HepG2 (cell line): ENCODE data around the gene FKBP1A. TPM values are rescaled to one million over a fixed set of nuclear protein-coding genes. Genes with fewer than 3 reads are reported as not detected.

ENCODE experiments used
- ATAC-seq: fragments of 200-7000 bp; cut with Tn5 transposase; 3 replicates; pipeline ENCODE4 v1.9.1; 2020; ENCODE audit warnings: mild to moderate bottlenecking, moderate library complexity
- BruUV-seq: library from RNA; stranded (reverse); fragments of 400-500 nt; replicated peaks from 2 replicates; lab custom pipeline; 2021; lab: Mats Ljungman, UMichigan
- CTCF ChIA-PET: fragments of 300-600 bp; formaldehyde crosslinking; extraction: SDS; loops from one replicate; lab custom pipeline; 2021; ENCODE audit warnings: low total read pairs, inconsistent platforms, low intra/inter-chr PET ratio; lab: Yijun Ruan, JAX
- POLR2A ChIA-PET: fragments of 350-600 bp; sonication (Branson Sonifier 250); formaldehyde crosslinking; loops from one replicate; lab custom pipeline; 2020; ENCODE audit warnings: antibody characterized with exemption, inconsistent platforms; lab: Yijun Ruan, JAX
- DNase-seq: peaks from one replicate; pipeline ENCODE4 v3.0.0-alpha.2; 2015; ENCODE audit warnings: low spot score
- FAIRE-seq: peaks from 3 replicates; lab custom pipeline; 2011; peaks lifted over from hg19 to GRCh38; lab: Jason Lieb, UNC
- H2AFZ ChIP-seq: one replicate; pipeline ENCODE4 v1.6.1; 2011; ENCODE audit warnings: low read length, inconsistent platforms
- H3K27ac ChIP-seq: fragments of 300-600 bp; 3 replicates; pipeline ENCODE4 v1.8.0; 2011; ENCODE audit warnings: mixed run types, mild to moderate bottlenecking, mixed read lengths, low read length, inconsistent platforms; ENCODE audit not compliant: insufficient read depth; ENCODE audit errors: extremely low read length
- H3K27me3 ChIP-seq, 2 experiments: fragments of 200-600 bp in 1 of 2; 2 replicates in 1 of 2; 3 replicates in 1 of 2; pipeline versions ENCODE4 v1.6.0 to v1.8.0; 2011; ENCODE audit warnings: low read length in 2 of 2, mild to moderate bottlenecking in 2 of 2, moderate library complexity in 2 of 2, inconsistent platforms in 1 of 2; ENCODE audit not compliant: insufficient read depth in 2 of 2, control insufficient read depth in 1 of 2
- H3K36me3 ChIP-seq, 2 experiments: fragments of 200-600 bp in 1 of 2; replicated peaks in 1 of 2; 2 replicates in 1 of 2; 3 replicates in 1 of 2; pipeline versions ENCODE4 v1.5.1 to v1.8.0; 2011; ENCODE audit warnings: low read length in 2 of 2, inconsistent platforms in 1 of 2; ENCODE audit not compliant: insufficient read depth in 2 of 2, control insufficient read depth in 1 of 2
- H3K4me1 ChIP-seq: 2 replicates; pipeline ENCODE4 v1.5.1; 2012; ENCODE audit warnings: low read length, inconsistent platforms; ENCODE audit not compliant: insufficient read depth
- H3K4me2 ChIP-seq: 2 replicates; pipeline ENCODE4 v1.6.0; 2011; ENCODE audit warnings: low read depth, low read length, inconsistent platforms
- H3K4me3 ChIP-seq, 3 experiments: fragments of 200-600 bp in 1 of 3; sonication (generic), shearing (Covaris generic) in 1 of 3; replicated peaks in 1 of 3; 2 replicates each; pipeline ENCODE4 v1.5.1; 2011 to 2016; ENCODE audit warnings: low read length in 3 of 3, inconsistent platforms in 2 of 3, low read depth in 2 of 3, mild to moderate bottlenecking in 2 of 3, control low read depth in 1 of 3, mixed read lengths in 1 of 3; ENCODE audit not compliant: insufficient read depth in 1 of 3
- H3K79me2 ChIP-seq: one replicate; pipeline ENCODE4 v1.6.1; 2011; ENCODE audit warnings: low read length, inconsistent platforms; ENCODE audit not compliant: insufficient read depth
- H3K9ac ChIP-seq: 2 replicates; pipeline ENCODE4 v1.6.0; 2011; ENCODE audit warnings: mild to moderate bottlenecking, low read depth, low read length, inconsistent platforms; ENCODE audit not compliant: insufficient read depth
- H3K9me3 ChIP-seq: 2 replicates; pipeline ENCODE4 v1.5.1; 2012; ENCODE audit warnings: mild to moderate bottlenecking, low read length
- H4K20me1 ChIP-seq: 2 replicates; pipeline ENCODE4 v1.6.0; 2011; ENCODE audit warnings: inconsistent platforms, mild to moderate bottlenecking, low read length, moderate library complexity; ENCODE audit not compliant: insufficient read depth
- ASH2L ChIP-seq: fragments of 300-600, 200-600 bp; sonication (generic); IDR thresholded peaks from 2 replicates; pipeline ENCODE4 v1.7.0; 2017; ENCODE audit warnings: low read depth, mild to moderate bottlenecking, moderate library complexity, mixed read lengths, low read length; ENCODE audit not compliant: insufficient read length
- DNMT3B ChIP-seq: conservative IDR thresholded peaks from 2 replicates; pipeline ENCODE4 v1.6.1; 2016; ENCODE audit warnings: missing biosample characterization, control low read depth
- FOXJ3 ChIP-seq: sonication (generic); formaldehyde crosslinking; IDR thresholded peaks from 2 replicates; pipeline ENCODE4 v1.4.0; 2020; ENCODE audit warnings: missing genetic modification reagents, mild to moderate bottlenecking, borderline replicate concordance
- FOXK2 ChIP-seq: fragments of 450-650 bp; IDR thresholded peaks from 2 replicates; pipeline ENCODE4 v1.6.1; 2016
- GMEB2 ChIP-seq: IDR thresholded peaks from 2 replicates; pipeline ENCODE4 v1.6.1; 2016; ENCODE audit warnings: missing biosample characterization, missing genetic modification reagents, low read depth
- HOXA3 ChIP-seq: sonication (generic); formaldehyde crosslinking; IDR thresholded peaks from 2 replicates; pipeline ENCODE4 v1.5.0; 2020; ENCODE audit warnings: missing genetic modification reagents
- KLF12 ChIP-seq: sonication (generic); formaldehyde crosslinking; IDR thresholded peaks from 2 replicates; pipeline ENCODE4 v1.4.0; 2020; ENCODE audit warnings: missing genetic modification reagents, borderline replicate concordance
- SIN3A ChIP-seq: IDR thresholded peaks from 2 replicates; pipeline ENCODE4 v1.6.1; 2011; ENCODE audit warnings: low read depth, mild to moderate bottlenecking, control low read depth, low read length, borderline replicate concordance
- SMARCC2 ChIP-seq: fragments of 450-650 bp; IDR thresholded peaks from 2 replicates; pipeline ENCODE4 v1.6.1; 2017; ENCODE audit warnings: antibody characterized with exemption, mild to moderate bottlenecking
- TEAD2 ChIP-seq: sonication (generic); formaldehyde crosslinking; IDR thresholded peaks from 2 replicates; pipeline ENCODE4 v1.9.0; 2021; ENCODE audit warnings: missing genetic modification reagents
- TIGD3 ChIP-seq: sonication (generic); formaldehyde crosslinking; IDR thresholded peaks from 2 replicates; pipeline ENCODE4 v1.5.1; 2020; ENCODE audit warnings: mild to moderate bottlenecking, missing genetic modification reagents, borderline replicate concordance
- ZFAT ChIP-seq: sonication (generic); formaldehyde crosslinking; conservative IDR thresholded peaks from 2 replicates; pipeline ENCODE4 v1.8.1; 2023; ENCODE audit warnings: missing genetic modification reagents, inconsistent platforms
- ZNF552 ChIP-seq: sonication (generic); formaldehyde crosslinking; IDR thresholded peaks from 2 replicates; pipeline ENCODE4 v1.9.0; 2022; ENCODE audit warnings: missing genetic modification reagents, mild to moderate bottlenecking, borderline replicate concordance
- ZNF746 ChIP-seq: sonication (generic); formaldehyde crosslinking; IDR thresholded peaks from 2 replicates; pipeline ENCODE4 v1.8.0; 2022; ENCODE audit warnings: mild to moderate bottlenecking, missing genetic modification reagents
- ZNF883 ChIP-seq: sonication (generic); formaldehyde crosslinking; IDR thresholded peaks from 2 replicates; pipeline ENCODE4 v1.5.1; 2020; ENCODE audit warnings: mild to moderate bottlenecking, missing genetic modification reagents; ENCODE audit errors: not compliant biosample characterization
- ZNF891 ChIP-seq: sonication (generic); formaldehyde crosslinking; IDR thresholded peaks from 2 replicates; pipeline ENCODE4 v1.5.0; 2020; ENCODE audit warnings: mild to moderate bottlenecking, missing genetic modification reagents
- WGBS: methylation state at CpG from one replicate; pipeline ENCODE4 v1.1.6; 2017; ENCODE audit warnings: low lambda C conversion rate; 5-methylcytosine and 5-hydroxymethylcytosine counted together
- in situ Hi-C: cut with HindIII; loops from 2 replicates; pipeline ENCODE4 v1.10.0; 2017; ENCODE audit warnings: low pct_unique_long_range_greater_than_20kb; ENCODE audit not compliant: extremely low pct_ligation_motif_present
- intact Hi-C: fragments of 100-400 bp; cut with micrococcal nuclease; formaldehyde crosslinking; loops from one replicate; pipeline ENCODE4 v1.10.0; 2022; ENCODE audit not compliant: unreplicated experiment
- polyA plus RNA-seq, 8 experiments: library from polyadenylated mRNA; depleted of rRNA in 3 of 8; stranded (reverse) in 7 of 8; unstranded in 1 of 8; fragments of >200 nt; fragmentation: Illumina TruSeq in 4 of 8; extraction: Trizol in 4 of 8; gene quantifications; 2 replicates each; pipeline versions ENCODE4 v1.2.1 to v1.2.3, GENCODE V29; 2011 to 2016; ENCODE audit warnings: low read depth in 4 of 8, missing spikeins in 1 of 8, mixed read lengths in 1 of 8; ENCODE audit not compliant: insufficient read depth in 1 of 8
- total RNA-seq, 5 experiments: library from RNA; depleted of rRNA; stranded (reverse); fragments of >200 nt; fragmentation: Illumina TruSeq; extraction: Trizol; gene quantifications; 2 replicates each; pipeline ENCODE4 v1.2.3, GENCODE V29; 2016; ENCODE audit warnings: low read depth in 1 of 5
- TF ChIP-seq, protein P1 (sequence below): sonication (generic); formaldehyde crosslinking; IDR thresholded peaks from 2 replicates; pipeline ENCODE4 v1.5.1; 2020; ENCODE audit warnings: mild to moderate bottlenecking, missing genetic modification reagents, moderate library complexity

The FKBP1A gene
- total and polyA plus RNA-seq, 2 of the 13 experiments (the other 11 are each of a cell fraction or from before 2014, with no cell fraction given) = 119 to 468 TPM

DNA sequence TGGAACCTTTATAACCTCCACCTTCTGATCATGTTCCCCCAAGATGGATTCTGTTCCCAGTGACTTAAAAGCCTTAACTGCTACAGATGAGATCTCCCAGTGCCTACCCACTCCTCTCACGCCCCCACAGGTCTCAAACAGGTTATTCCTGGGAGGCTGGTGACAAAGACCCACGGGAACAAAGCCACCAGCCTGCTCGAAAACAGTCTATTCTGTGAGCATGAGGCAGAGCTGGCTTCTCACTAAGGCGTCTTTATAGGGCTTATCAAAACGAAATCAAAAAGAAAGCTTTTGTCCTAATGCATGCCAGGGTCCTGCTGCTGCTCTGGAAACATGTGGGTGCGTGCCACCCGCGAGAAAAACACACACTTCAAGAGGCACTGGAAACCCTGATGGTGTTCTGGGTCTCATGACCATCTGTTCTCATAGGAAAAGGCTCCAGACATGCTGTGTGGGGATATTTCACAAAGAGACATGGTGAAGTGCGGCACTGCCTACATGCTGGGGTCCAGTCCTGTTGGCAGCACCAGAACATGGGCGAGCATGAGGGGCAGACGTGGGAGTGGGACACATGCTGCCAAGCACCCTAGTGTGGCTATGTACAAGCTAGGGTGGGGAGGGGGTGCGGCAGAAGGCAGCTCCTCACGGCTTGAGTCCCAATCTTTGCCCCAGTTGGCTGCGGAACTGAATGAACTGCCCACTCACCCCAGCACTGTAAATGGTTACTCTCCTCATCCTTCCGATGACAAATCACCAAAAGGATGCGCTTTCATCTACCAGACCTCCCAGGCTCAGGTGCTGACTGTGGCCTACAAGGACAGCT is 2.1 kb downstream of the FKBP1A start:
- Histone ChIP-seq H3K4me2 (peak overlapping the region; percentile 99), H3K27ac (no peak overlapping the region), H3K4me3 (peak overlapping the region; percentile 78 to 91 (median 91)), H3K9me3 (no peaks in the 10 kb centered on the region), H3K9ac (peak overlapping the region; percentile 89; the same call in 1 of the 2 replicates), H3K36me3 (peaks cover 8 to 34% of the 10 kb centered on the region in 2 experiments), H4K20me1 (peaks cover 56% of the 10 kb centered on the region), H3K27me3 (peaks cover 0 to 9% of the 10 kb centered on the region in 2 experiments; a peak in 2 of 5 replicates), H2AFZ (no peak overlapping the region), H3K4me1 (peaks cover 53% of the 10 kb centered on the region), H3K79me2 (peaks cover 70% of the 10 kb centered on the region)
- DNase-seq (no peak), ATAC-seq (no peak), FAIRE-seq (no peak)
- in situ Hi-C loops (no loop called here), intact Hi-C loops (loop anchor here (10.0 kb wide), 1 partner anchor 276 kb away; the partner anchor contains the start of gene PSMF1)
- BruUV-seq = TSS peak; percentile 52
- ChIA-PET POLR2A (interaction anchor here (0.7 to 4.7 kb wide), 6 partner anchors 7 to 240 kb away, joined by 3 to 41 read pairs (median 7); partner anchors contain the start of gene SDCBP2), CTCF (interaction anchor here (1.0 kb wide), 1 partner anchor 46 kb away, joined by 3 read pairs; no protein-coding TSS in a partner anchor)
- WGBS = 88% methylated on average over 16 of the region's 16 CpGs
- TF ChIP-seq SMARCC2 (no peak), HOXA3 (CRISPR knock-in tag) (no peak), TIGD3 (CRISPR knock-in tag) (no peak), ZNF891 (CRISPR knock-in tag) (0 out of 2 replicates have a peak, but pooled peaks have one; percentile 41), ZFAT (CRISPR knock-in tag) (no peak), FOXJ3 (CRISPR knock-in tag) (no peak), GMEB2 (CRISPR knock-in tag) (no peak), FOXK2 (no peak), KLF12 (no peak), TEAD2 (no peak), ZNF883 (CRISPR knock-in tag) (no peak), ZNF552 (no peak), SIN3A (no peak), ZNF746 (CRISPR knock-in tag) (no peak), ASH2L (no peak), DNMT3B (CRISPR knock-in tag) (no peak)
- TF ChIP-seq, protein P1, sequence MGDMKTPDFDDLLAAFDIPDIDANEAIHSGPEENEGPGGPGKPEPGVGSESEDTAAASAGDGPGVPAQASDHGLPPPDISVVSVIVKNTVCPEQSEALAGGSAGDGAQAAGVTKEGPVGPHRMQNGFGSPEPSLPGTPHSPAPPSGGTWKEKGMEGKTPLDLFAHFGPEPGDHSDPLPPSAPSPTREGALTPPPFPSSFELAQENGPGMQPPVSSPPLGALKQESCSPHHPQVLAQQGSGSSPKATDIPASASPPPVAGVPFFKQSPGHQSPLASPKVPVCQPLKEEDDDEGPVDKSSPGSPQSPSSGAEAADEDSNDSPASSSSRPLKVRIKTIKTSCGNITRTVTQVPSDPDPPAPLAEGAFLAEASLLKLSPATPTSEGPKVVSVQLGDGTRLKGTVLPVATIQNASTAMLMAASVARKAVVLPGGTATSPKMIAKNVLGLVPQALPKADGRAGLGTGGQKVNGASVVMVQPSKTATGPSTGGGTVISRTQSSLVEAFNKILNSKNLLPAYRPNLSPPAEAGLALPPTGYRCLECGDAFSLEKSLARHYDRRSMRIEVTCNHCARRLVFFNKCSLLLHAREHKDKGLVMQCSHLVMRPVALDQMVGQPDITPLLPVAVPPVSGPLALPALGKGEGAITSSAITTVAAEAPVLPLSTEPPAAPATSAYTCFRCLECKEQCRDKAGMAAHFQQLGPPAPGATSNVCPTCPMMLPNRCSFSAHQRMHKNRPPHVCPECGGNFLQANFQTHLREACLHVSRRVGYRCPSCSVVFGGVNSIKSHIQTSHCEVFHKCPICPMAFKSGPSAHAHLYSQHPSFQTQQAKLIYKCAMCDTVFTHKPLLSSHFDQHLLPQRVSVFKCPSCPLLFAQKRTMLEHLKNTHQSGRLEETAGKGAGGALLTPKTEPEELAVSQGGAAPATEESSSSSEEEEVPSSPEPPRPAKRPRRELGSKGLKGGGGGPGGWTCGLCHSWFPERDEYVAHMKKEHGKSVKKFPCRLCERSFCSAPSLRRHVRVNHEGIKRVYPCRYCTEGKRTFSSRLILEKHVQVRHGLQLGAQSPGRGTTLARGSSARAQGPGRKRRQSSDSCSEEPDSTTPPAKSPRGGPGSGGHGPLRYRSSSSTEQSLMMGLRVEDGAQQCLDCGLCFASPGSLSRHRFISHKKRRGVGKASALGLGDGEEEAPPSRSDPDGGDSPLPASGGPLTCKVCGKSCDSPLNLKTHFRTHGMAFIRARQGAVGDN (CRISPR knock-in tag) = peak; percentile 33; the same call in 1 of the 2 replicates
